Liver (tissue), 3 donors: ENCODE measurements around the gene CGB2.
"Not testable (repeated sequence)": the region's sequence is repeated elsewhere in the genome, so short reads cannot be mapped to it uniquely, and the experiment has no call there.

ENCODE experiments used
- CTCF ChIP-seq: fragments of 150-350 bp; IDR thresholded peaks from 2 replicates; pipeline ENCODE4 v1.5.1; 2017; ENCODE audit warnings: improper control_type of control experiment, low read depth, low read length; ENCODE audit not compliant: missing input control
- FOXA1 ChIP-seq: IDR thresholded peaks from 2 replicates; pipeline ENCODE4 v1.6.1; 2016; ENCODE audit warnings: antibody characterized with exemption
- GABPA ChIP-seq, 2 donors: IDR thresholded peaks in 1 of 2; conservative IDR thresholded peaks in 1 of 2; 2 replicates each; pipeline ENCODE4 v1.6.1; 2016; ENCODE audit warnings: antibody characterized with exemption in 2 of 2, mild to moderate bottlenecking in 1 of 2, moderate library complexity in 1 of 2
- HNF4A ChIP-seq, 2 donors: conservative IDR thresholded peaks; 2 replicates each; pipeline ENCODE4 v1.6.1; 2016; ENCODE audit warnings: antibody characterized with exemption in 2 of 2, mild to moderate bottlenecking in 2 of 2
- MAX ChIP-seq: IDR thresholded peaks from 2 replicates; pipeline ENCODE4 v1.6.1; 2016; ENCODE audit warnings: antibody characterized with exemption
- REST ChIP-seq: IDR thresholded peaks from 2 replicates; pipeline ENCODE4 v1.6.1; 2016; ENCODE audit warnings: antibody characterized with exemption, mild to moderate bottlenecking
- TAF1 ChIP-seq: conservative IDR thresholded peaks from 2 replicates; pipeline ENCODE4 v1.6.1; 2016; ENCODE audit warnings: antibody characterized with exemption, mild to moderate bottlenecking
- ZBTB33 ChIP-seq: IDR thresholded peaks from 2 replicates; pipeline ENCODE4 v1.6.1; 2016; ENCODE audit warnings: antibody characterized with exemption
- donor health status: healthy.
- donor health status: healthy.

- not testable (repeated sequence) for TF ChIP-seq CTCF; TAF1; REST; ZBTB33; MAX; FOXA1; HNF4A (conservative IDR thresholded peaks at IDR 0.05); GABPA (IDR thresholded peaks at IDR 0.05 in 1 of 2, conservative IDR thresholded peaks at IDR 0.05 in 1 of 2)
Observed at GRCh38 chr19:49038111-49038510, 6.4 kb downstream of the CGB2 start.
